HG03175 (cell line): ENCODE data around the gene SLC22A31.
"Not testable (repeated sequence)": the region's sequence is repeated elsewhere in the genome, so short reads cannot be mapped to it uniquely, and the experiment has no call there.

ENCODE experiments used
- ATAC-seq: cut with Tn5 transposase; IDR thresholded peaks from one replicate; pipeline ENCODE4 v1.9.1; 2021; ENCODE audit warnings: mild to moderate bottlenecking, moderate library complexity; ENCODE audit not compliant: unreplicated experiment

SLC22A31 gene

GRCh38 chr16:89167425-89167941 lies 32.9 kb downstream of the SLC22A31 start:
- ATAC-seq, result peak; percentile 36

- no peak for ATAC-seq
Measured at GRCh38 chr16:89166696-89167424, 33.5 kb downstream of the SLC22A31 start.

GRCh38 chr16:89165681-89165979 lies 34.7 kb downstream of the SLC22A31 start:
- ATAC-seq, result not testable (repeated sequence)

- ATAC-seq, result no peak
Measured at GRCh38 chr16:89164847-89165680, 35.3 kb downstream of the SLC22A31 start.

- ATAC-seq, result no peak
Measured at GRCh38 chr16:89164436-89164835, 35.9 kb downstream of the SLC22A31 start.

- ATAC-seq, result no peak
Measured at GRCh38 chr16:89163297-89163696, 37.0 kb downstream of the SLC22A31 start.

- no peak for ATAC-seq
Measured at GRCh38 chr16:89161763-89162713, 38.3 kb downstream of the SLC22A31 start.

GRCh38 chr16:89160977-89161701 lies 39.2 kb downstream of the SLC22A31 start:
- no peak for ATAC-seq

- no peak for ATAC-seq
Measured at GRCh38 chr16:89159850-89160354, 40.4 kb downstream of the SLC22A31 start.

- ATAC-seq, result no peak
Measured at GRCh38 chr16:89159066-89159849, 41.1 kb downstream of the SLC22A31 start.

GRCh38 chr16:89157778-89158177 lies 42.6 kb downstream of the SLC22A31 start:
- ATAC-seq, result no peak

GRCh38 chr16:89156740-89157645 lies 43.3 kb downstream of the SLC22A31 start:
- ATAC-seq, result no peak

GRCh38 chr16:89155851-89156739 lies 44.2 kb downstream of the SLC22A31 start:
- ATAC-seq, result no peak

GRCh38 chr16:89155184-89155679 lies 45.1 kb downstream of the SLC22A31 start:
- no peak for ATAC-seq

- no peak for ATAC-seq
Measured at GRCh38 chr16:89154390-89155183, 45.8 kb downstream of the SLC22A31 start.

GRCh38 chr16:89153848-89154271 lies 46.5 kb downstream of the SLC22A31 start:
- ATAC-seq, result no peak
